ENCODE results near the gene ZNF814.
"Not testable (repeated sequence)": the region's sequence is repeated elsewhere in the genome, so short reads cannot be mapped to it uniquely, and the experiment has no call there.

The ZNF814 gene

DNA sequence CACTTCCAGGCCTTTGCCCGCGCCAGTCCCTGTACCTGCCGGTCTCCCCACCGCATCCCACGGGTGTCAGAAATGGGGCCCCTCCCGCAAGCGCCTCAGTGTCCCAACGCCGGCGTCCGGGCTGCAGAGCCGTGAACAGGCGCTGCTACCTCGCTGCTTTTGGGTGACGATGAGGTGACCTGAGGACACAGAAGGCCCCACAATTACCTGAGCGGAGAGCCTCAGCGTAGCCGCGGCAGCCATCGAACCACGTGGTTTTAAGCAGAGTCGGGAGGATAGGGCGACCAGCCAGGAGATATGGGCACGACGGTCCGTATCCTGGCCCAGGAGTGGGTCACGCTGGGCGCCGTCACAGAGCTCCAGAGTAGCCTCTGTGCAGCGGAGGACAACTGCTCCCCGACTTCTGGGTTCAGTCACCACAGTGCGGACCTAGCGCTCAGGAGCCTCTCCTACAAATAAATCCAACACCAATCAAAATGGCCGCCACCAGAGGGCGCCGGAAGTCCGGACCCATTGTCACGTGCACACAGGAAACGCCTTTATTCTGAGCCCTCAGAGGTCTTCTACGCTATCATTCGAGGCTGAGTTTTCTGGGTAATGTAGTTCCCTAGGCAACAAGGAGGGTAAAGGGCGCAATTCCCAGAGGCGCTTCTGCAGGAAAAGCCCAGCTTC lies at the start of gene ZNF814:
TSS of gene ZNF814 (minus strand) at position 478 of the 672 bp plus-strand sequence. CDS start at position 243, 235 bp downstream.
- Mint-ChIP-seq H3K9me3 (peaks cover 57% of the 10 kb centered on the region), H3K4me3 (peak within 1 kb of the TSS; percentile 90), H3K4me1 (peaks cover 24% of the 10 kb centered on the region), H3K27me3 (no peaks in the 10 kb centered on the region), H3K27ac (peak within 1 kb of the TSS; percentile 88), H3K36me3 (peaks cover 54% of the 10 kb centered on the region)
- peak; percentile 91 for DNase-seq
- CTCF ChIA-PET = no interaction called here

DNA sequence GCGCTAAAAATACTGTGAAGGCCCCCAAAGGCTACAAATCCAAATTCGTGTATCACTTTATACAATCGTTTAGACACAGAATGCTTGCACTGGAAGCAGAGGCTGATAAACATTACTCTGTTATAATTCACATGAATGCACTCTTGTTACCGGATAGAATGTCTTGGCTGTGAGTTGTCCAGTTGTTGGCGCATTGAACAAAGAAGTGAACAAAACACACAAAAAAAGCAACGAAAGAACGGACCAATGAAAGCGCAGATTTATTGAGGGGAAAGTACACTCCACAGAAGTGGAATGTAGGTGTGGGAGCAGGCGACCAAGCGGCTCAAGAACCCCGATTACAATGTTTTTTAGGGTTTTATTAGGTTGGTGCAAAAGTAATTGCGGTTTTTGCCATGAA lies 46.9 kb upstream of the ZNF814 start:
- H3K27ac Mint-ChIP-seq = no peak overlapping the region
- peaks cover 64% of the 10 kb centered on the region for H3K9me3 Mint-ChIP-seq
- no peak for DNase-seq
- peaks cover 8% of the 10 kb centered on the region for H3K27me3 Mint-ChIP-seq
- peaks cover 56% of the 10 kb centered on the region for H3K36me3 Mint-ChIP-seq
- peak overlapping the region; percentile 78 for H3K4me3 Mint-ChIP-seq
- CTCF ChIA-PET = no interaction called here
- H3K4me1 Mint-ChIP-seq = peaks cover 11% of the 10 kb centered on the region

DNA sequence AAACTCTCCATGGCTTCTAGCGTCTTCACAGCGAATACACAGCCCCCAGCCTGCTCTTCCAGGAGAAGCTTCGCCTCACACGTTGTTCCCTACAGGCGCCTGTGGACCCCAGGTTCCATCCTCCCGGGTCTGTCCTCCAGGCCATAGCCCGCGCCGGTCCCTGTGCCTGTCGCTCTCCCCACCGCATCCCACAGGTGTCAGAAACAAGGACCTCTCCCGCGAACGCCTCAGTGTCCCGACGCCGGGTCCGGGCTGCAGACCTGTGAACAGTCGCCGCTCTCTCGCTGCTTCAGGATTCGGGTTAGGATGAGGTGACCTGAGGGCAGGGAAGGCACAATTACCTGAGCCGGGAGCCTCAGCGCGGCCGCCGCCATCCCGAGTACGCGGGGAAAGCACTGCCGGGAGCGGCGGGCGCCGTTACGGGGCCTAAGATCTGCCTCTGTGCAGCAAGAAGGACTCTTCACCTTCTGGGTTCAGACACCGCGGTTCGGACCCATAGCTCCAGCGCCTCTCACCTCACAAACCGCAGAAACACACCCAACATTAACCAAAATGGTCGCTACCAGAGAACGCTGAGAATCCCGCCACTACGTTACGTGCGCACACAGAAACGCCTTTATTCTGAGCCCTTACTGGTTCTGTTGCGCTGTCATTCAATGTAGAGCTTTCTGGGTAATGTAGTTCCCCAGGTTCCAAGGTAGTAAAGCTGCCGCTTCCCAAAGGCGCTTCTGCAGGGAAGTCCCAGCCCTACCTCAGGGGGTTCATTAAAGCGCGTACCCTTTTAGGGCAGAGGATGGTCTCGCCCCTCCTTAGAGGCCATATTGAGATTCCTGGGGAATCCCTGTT lies 46.2 kb upstream of the ZNF814 start, which contains the start of gene ZNF418:
TSS of gene ZNF418 (minus strand) at position 583 of the 846 bp plus-strand sequence. CDS start 1,580 bp downstream, outside the sequence.
- H3K36me3 Mint-ChIP-seq = peaks cover 56% of the 10 kb centered on the region
- peak within 1 kb of the TSS; percentile 78 for H3K4me3 Mint-ChIP-seq
- peaks cover 69% of the 10 kb centered on the region for H3K9me3 Mint-ChIP-seq
- DNase-seq = peak; percentile 72
- H3K4me1 Mint-ChIP-seq = peaks cover 11% of the 10 kb centered on the region
- H3K27ac Mint-ChIP-seq = peak within 1 kb of the TSS; percentile 81
- CTCF ChIA-PET = no interaction called here
- H3K27me3 Mint-ChIP-seq = peaks cover 8% of the 10 kb centered on the region

GRCh38 chr19:57927587-57927986 lies 38.8 kb upstream of the ZNF814 start:
- Mint-ChIP-seq H3K9me3 (peaks cover 66% of the 10 kb centered on the region), H3K27ac (no peak overlapping the region), H3K4me1 (no peaks in the 10 kb centered on the region), H3K4me3 (no peak overlapping the region), H3K27me3 (no peaks in the 10 kb centered on the region), H3K36me3 (peaks cover 38% of the 10 kb centered on the region)
- DNase-seq = no peak
- CTCF ChIA-PET = no interaction called here

DNA sequence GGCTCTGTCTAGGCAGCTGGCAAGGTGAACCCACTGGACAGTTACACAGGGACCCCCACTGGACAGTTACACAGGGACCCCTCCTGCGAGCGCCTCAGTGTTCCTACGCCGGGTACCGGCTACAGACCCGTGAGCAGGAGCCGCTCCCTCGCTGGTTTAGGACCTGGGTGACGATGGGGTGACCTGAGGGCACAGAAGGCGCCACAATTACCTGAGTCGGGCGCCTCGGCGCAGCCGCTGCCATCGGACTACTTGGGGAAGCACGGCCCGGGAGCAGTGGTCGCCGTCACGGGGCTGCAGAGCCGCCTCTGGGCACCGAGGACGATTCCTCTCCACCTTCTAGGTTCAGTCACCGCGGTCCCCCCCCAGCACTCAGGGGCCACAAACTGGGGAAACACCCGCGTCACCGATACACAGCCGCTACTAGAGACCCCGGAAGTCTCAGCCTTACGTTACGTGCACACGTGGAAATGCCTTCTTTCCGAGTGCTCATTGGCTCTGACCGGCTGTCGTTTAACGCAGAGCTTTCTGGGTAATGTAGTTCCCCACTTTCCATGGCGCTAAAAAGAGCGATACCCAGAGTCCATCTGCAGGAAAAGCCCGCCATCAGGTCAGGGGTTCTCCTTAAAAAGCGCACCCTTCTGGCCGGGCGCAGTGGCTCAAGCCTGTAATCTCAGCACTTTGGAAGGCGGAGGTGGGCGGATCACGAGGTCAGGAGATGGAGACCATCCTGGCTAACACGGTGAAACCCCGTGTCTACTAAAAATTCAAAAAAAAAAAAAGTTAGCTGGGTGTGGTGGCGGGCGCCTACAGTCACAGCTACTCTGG lies 27.5 kb upstream of the ZNF814 start, which contains the start of gene ZNF417:
TSS of gene ZNF417 (minus strand) at position 425 of the 828 bp plus-strand sequence. CDS start at position 244, 181 bp downstream.
- Mint-ChIP-seq H3K36me3 (peaks cover 63% of the 10 kb centered on the region), H3K4me1 (peaks cover 27% of the 10 kb centered on the region), H3K27ac (peak within 1 kb of the TSS; percentile 95), H3K9me3 (peaks cover 58% of the 10 kb centered on the region), H3K4me3 (peak within 1 kb of the TSS; percentile 89)
- H3K27me3 Mint-ChIP-seq = not testable (repeated sequence)
- DNase-seq = peak; percentile 91
- CTCF ChIA-PET = interaction anchor here (1.1 to 1.4 kb wide), 3 partner anchors 13 to 278 kb away, joined by 3 to 4 read pairs (median 3); no protein-coding TSS in a partner anchor

- Mint-ChIP-seq H3K4me3 (peak overlapping the region; percentile 89), H3K36me3 (peaks cover 72% of the 10 kb centered on the region), H3K27ac (no peak overlapping the region), H3K9me3 (peaks cover 57% of the 10 kb centered on the region), H3K27me3 (no peaks in the 10 kb centered on the region), H3K4me1 (peaks cover 27% of the 10 kb centered on the region)
- CTCF ChIA-PET = interaction anchor here (1.4 kb wide), 1 partner anchor 11 kb away, joined by 4 read pairs; no protein-coding TSS in a partner anchor
- DNase-seq = no peak
Observed at GRCh38 chr19:57914531-57914930, 25.7 kb upstream of the ZNF814 start.

DNA sequence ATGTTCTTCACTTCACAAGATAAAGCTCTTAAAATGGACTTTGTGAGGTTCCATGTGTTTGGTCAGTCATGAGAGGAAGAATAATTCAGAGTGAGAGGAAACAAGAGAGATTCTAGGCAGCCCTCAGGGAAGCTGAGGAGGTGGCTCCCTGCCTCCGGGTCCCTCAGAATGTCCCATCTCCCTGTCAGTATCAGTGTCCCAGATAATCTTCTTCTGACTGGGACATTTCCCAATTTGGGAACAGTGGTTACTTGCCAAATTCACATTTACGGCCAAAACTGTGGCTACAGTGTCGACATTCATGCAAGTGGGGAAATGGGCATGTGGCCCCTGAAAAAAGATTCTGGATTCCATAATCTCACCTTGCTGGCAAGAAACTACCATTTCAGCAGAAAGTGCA lies 18.6 kb upstream of the ZNF814 start:
- CTCF ChIA-PET = no interaction called here
- DNase-seq = no peak
- H3K4me3 Mint-ChIP-seq = no peak overlapping the region
- H3K27me3 Mint-ChIP-seq = no peaks in the 10 kb centered on the region
- H3K36me3 Mint-ChIP-seq = peaks cover 77% of the 10 kb centered on the region
- peaks cover 65% of the 10 kb centered on the region for H3K9me3 Mint-ChIP-seq
- H3K27ac Mint-ChIP-seq = no peak overlapping the region
- H3K4me1 Mint-ChIP-seq = peaks cover 3% of the 10 kb centered on the region

DNA sequence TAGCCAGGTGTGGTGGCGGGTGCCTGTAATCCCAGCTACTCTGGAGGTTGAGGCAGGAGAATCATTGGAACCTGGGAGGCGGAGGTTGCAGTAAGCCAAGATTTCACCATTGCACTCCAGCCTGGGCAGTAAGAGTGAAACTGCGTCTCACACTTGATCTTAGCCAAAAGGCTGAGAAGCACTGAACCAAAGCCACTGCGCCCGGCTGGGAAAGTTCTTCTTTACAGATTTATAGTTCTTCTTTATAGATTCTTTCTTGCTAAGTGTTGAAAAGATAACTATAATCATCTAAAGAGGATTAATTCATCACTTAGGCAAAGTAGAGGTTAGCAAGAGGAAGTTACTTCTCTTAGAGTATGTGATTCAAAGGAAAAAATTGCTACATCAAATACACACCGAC lies 16.4 kb upstream of the ZNF814 start:
- no peak for DNase-seq
- CTCF ChIA-PET = no interaction called here
- peaks cover 56% of the 10 kb centered on the region for H3K9me3 Mint-ChIP-seq
- H3K27me3 Mint-ChIP-seq = no peaks in the 10 kb centered on the region
- H3K4me1 Mint-ChIP-seq = peaks cover 3% of the 10 kb centered on the region
- H3K4me3 Mint-ChIP-seq = no peak overlapping the region
- H3K27ac Mint-ChIP-seq = no peak overlapping the region
- H3K36me3 Mint-ChIP-seq = peaks cover 61% of the 10 kb centered on the region

DNA sequence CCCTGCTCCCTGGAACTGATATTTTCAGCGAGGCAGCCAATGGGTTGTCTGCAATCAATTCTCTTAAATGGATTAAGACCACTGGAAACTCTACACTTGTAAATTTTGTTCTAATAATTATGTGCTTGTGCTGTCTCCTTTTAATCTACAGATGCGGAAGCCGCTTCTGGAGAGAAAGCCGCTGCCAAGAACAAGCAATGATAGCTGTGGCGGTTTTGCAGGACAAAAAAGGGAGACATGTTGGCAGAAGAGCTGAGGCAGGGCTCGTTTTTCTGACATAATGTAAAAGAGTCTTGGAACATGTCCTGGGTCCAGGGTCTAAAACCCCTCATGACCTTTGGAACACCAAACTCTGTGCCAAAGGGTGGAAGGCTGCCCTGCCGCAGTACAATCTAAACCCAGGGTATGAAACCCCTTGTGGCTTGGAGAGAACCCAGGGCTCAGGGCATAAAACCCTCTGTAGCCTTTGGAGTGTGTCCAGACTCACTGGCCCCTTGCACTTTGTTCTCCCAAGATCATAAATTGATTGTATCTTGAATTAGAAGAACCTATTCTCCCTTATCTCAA lies 14.9 kb upstream of the ZNF814 start:
- Mint-ChIP-seq H3K9me3 (peaks cover 51% of the 10 kb centered on the region), H3K4me1 (peaks cover 3% of the 10 kb centered on the region), H3K36me3 (peaks cover 50% of the 10 kb centered on the region), H3K4me3 (no peak overlapping the region), H3K27ac (no peak overlapping the region), H3K27me3 (no peaks in the 10 kb centered on the region)
- no peak for DNase-seq
- CTCF ChIA-PET = interaction anchor here (1.3 kb wide), 1 partner anchor 12 kb away, joined by 4 read pairs; no protein-coding TSS in a partner anchor

DNA sequence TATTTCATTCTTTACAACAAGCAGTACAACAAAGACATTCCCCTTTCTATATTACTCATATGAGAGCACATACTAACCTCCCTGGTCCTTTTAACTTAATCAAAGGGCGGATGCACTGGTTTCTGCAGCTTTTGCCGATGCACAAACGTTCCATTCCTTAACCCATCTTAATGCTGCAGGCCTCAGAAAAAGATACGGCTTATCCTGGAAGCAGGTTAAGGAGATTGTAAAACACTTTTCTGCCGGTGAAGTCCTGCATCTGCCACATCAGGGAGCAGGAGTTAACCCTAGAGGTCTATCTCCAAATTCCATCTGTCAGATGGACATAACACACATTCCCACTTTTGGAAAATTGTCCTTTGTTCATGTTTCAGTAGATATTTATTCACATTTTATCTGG lies 11.5 kb upstream of the ZNF814 start:
- CTCF ChIA-PET = no interaction called here
- Mint-ChIP-seq H3K4me3 (no peak overlapping the region), H3K4me1 (peaks cover 3% of the 10 kb centered on the region), H3K27me3 (no peaks in the 10 kb centered on the region), H3K9me3 (peaks cover 44% of the 10 kb centered on the region), H3K27ac (no peak overlapping the region), H3K36me3 (peaks cover 24% of the 10 kb centered on the region)
- DNase-seq = no peak

DNA sequence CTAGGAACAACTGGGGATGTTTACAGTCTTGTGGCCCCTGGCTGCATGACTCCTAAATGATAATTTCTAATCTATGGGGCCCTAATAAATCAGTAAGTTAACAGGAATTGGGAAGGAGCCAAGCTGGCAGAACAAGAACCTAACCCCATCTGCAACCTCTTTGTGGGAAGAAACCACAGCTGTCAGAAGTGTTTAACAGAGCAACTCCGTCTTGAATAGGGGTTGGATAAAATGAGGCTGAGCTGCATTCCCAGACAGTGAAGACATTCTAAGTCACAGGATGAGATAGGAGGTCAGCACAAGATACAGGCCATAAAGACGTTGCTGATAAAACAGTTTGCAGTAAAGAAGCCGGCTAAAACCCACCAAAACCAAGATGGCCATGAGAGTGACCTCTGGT lies 1.9 kb upstream of the ZNF814 start:
- not testable (repeated sequence) for DNase-seq, H3K27ac Mint-ChIP-seq, H3K4me3 Mint-ChIP-seq, H3K27me3 Mint-ChIP-seq
- Mint-ChIP-seq H3K36me3 (peaks cover 35% of the 10 kb centered on the region), H3K9me3 (peaks cover 47% of the 10 kb centered on the region), H3K4me1 (peaks cover 24% of the 10 kb centered on the region)
- CTCF ChIA-PET = interaction anchor here (0.7 kb wide), 1 partner anchor 121 kb away, joined by 3 read pairs; the partner anchor contains the start of gene ZNF586

- Mint-ChIP-seq H3K36me3 (peaks cover 60% of the 10 kb centered on the region), H3K4me1 (peaks cover 24% of the 10 kb centered on the region)
- CTCF ChIA-PET = no interaction called here
Observed at GRCh38 chr19:57888107-57888559, 704 bp downstream of the ZNF814 start.

GRCh38 chr19:57887195-57887941 lies 1.5 kb downstream of the ZNF814 start:
- CTCF ChIA-PET = no interaction called here
- H3K27ac Mint-ChIP-seq = peak overlapping the region; percentile 67
- DNase-seq = no peak
- H3K36me3 Mint-ChIP-seq = peaks cover 67% of the 10 kb centered on the region
- peaks cover 24% of the 10 kb centered on the region for H3K4me1 Mint-ChIP-seq
- no peaks in the 10 kb centered on the region for H3K27me3 Mint-ChIP-seq
- H3K4me3 Mint-ChIP-seq = peak overlapping the region; percentile 90
- H3K9me3 Mint-ChIP-seq = peaks cover 57% of the 10 kb centered on the region

More at GRCh38 chr19:57888107-57888559, 704 bp downstream of the ZNF814 start:
- peaks cover 57% of the 10 kb centered on the region for H3K9me3 Mint-ChIP-seq
- H3K27ac Mint-ChIP-seq = peak overlapping the region; percentile 88
- H3K27me3 Mint-ChIP-seq = no peaks in the 10 kb centered on the region
- DNase-seq = no peak
- peak overlapping the region; percentile 90 for H3K4me3 Mint-ChIP-seq

All from activated naive CD4-positive, alpha-beta T cell treated with anti-CD3 and anti-CD28 coated beads, Interleukin-2, amount 10 ng/mL, durations not matched to agents 7 days and 5 days (primary cell).